Activated CD8-positive, alpha-beta memory T cell treated with anti-CD3 and anti-CD28 coated beads, Interleukin-2, amount 50 U/mL, for 24 hours (primary cell): ENCODE measurements around the gene ARFGAP2.

Experiments
- DNase-seq: peaks from one replicate; pipeline ENCODE4 v3.0.0-alpha.2; 2020; ENCODE audit errors: extremely low read depth

ARFGAP2 gene

DNA sequence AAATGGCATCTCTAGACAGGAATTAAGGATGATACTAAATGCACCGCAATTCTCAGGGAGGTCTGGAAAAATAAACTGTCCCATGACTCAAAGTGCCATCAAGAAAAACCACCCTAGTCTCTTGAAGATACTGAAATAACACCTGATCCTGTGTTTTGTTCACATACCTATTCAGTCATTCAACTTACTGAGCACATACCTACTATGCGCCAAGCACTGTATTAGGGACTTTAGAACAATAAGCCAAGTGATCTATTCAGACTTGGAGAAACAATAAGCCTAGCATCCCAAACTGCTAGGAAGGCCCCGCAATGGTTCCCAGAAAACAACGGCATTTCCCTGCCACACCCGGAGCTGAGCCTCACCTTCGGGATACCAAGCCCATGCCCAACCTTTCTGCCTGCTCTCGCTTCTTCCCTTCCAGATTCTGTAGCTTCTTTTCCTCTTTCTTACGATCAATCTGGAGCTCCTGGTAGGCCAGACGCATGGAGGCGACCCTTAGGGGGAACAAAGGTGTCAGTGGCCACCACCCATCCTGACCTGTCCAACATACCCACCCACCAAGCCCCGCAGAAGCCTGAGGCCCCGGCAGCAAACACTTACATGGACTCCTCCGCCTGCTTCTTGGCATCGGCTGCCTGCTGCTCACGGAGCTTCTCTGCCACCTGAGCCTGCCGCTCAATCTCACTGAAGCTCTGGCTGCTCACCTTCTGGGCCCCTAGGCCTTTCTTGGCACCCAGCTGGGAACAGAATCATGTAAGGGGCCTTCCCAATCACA lies 5.4 kb downstream of the ARFGAP2 start:
- DNase-seq: no peak

GRCh38 chr11:47166368-47166767 lies 10.3 kb downstream of the ARFGAP2 start:
- DNase-seq: no peak

- DNase-seq: no peak
These were observed 11.3 kb downstream of the ARFGAP2 start for GRCh38 chr11:47165253-47165840.

GRCh38 chr11:47164321-47164720 lies 12.4 kb downstream of the ARFGAP2 start:
- no peak for DNase-seq

DNA sequence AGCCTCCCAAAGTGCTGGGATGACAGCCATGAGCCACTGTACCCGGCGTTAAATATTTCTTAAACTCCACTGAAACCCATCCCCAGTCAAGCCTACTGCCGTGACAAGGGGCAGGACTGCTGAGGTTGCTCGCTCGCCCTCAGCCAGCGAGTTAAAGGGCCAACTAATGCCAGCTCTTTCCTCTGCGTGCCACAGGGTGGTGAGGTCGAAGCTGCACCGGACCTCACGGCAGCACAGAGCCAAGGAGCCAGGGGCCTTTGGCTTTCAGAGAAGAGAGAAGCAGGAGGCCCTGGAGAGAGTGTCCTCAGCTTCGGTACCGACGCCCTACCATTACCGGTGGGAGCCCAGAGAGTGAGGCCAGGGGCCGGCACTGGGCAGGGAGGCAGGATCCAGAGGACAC lies 12.8 kb downstream of the ARFGAP2 start:
- DNase-seq: no peak

DNA sequence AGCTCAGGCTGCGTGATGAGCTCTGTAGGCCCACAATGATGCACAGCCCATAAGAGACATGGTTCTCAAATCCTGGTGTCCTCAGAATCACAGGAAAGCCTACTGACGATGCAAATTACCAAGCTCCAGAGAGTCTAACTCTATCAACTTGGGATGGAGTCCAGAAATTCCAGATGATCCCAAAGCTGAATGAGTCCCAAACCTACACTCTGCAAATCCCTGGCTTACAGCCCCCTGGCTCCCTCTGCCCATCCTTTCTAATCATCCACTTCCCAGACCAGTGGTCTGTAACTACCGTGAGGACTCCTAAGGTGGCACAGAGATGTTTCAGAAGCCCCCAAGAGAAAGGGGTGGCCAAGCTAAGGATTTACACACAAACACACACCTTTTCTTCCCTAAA lies 13.5 kb downstream of the ARFGAP2 start:
- DNase-seq: no peak

DNA sequence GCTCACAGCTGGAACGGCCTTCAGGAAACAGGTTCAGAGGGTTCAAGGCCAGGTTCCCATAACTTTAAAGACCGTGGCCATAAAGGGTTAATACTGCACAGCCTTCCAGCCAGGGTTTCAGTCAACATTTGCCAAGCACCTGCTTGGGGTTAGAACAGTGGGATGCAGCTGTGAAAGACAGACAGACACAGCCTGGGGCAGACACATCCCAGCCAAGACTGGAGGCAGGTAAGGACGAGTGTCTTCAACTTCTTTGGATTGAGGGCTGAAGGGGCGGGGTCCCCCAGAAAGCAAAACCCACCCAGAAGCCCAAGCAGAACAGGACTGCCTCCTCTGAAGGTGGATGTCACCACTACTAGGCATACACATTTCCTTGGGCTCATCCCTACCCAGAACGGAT lies 14.3 kb downstream of the ARFGAP2 start:
- no peak for DNase-seq

GRCh38 chr11:47161890-47162289 lies 14.8 kb downstream of the ARFGAP2 start:
- no peak for DNase-seq

GRCh38 chr11:47161134-47161854 lies 15.4 kb downstream of the ARFGAP2 start:
- DNase-seq: no peak

DNA sequence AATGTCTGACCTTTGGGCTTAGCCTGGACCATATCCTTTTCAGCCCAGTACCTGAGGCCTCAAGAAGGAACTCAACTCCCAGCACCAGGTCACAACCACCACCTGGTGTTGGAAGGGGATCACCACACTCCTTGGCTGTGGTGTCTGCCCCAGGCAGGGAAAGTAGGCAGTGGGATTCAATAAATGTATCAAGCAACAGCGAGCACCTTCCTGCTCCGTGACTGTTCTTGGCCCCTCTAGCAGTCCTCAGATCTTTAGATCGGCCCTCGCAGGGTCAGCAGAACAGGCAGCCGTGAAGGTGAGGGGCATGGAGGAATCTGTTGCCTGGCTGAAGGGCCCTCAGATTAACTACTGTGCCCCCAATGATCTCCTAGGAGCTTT lies 15.9 kb downstream of the ARFGAP2 start:
- no peak for DNase-seq

GRCh38 chr11:47158242-47158641 lies 18.4 kb downstream of the ARFGAP2 start:
- no peak for DNase-seq

- no peak for DNase-seq
These were observed 18.9 kb downstream of the ARFGAP2 start for GRCh38 chr11:47157805-47158204.

- no peak for DNase-seq
These were observed 19.7 kb downstream of the ARFGAP2 start for GRCh38 chr11:47156951-47157350.

GRCh38 chr11:47156333-47156732 lies 20.3 kb downstream of the ARFGAP2 start:
- DNase-seq: no peak

GRCh38 chr11:47155879-47156278 lies 20.8 kb downstream of the ARFGAP2 start:
- DNase-seq: no peak

- no peak for DNase-seq
These were observed 21.8 kb downstream of the ARFGAP2 start for GRCh38 chr11:47154616-47155570.

GRCh38 chr11:47152953-47153950 lies 23.4 kb downstream of the ARFGAP2 start:
- no peak for DNase-seq

DNA sequence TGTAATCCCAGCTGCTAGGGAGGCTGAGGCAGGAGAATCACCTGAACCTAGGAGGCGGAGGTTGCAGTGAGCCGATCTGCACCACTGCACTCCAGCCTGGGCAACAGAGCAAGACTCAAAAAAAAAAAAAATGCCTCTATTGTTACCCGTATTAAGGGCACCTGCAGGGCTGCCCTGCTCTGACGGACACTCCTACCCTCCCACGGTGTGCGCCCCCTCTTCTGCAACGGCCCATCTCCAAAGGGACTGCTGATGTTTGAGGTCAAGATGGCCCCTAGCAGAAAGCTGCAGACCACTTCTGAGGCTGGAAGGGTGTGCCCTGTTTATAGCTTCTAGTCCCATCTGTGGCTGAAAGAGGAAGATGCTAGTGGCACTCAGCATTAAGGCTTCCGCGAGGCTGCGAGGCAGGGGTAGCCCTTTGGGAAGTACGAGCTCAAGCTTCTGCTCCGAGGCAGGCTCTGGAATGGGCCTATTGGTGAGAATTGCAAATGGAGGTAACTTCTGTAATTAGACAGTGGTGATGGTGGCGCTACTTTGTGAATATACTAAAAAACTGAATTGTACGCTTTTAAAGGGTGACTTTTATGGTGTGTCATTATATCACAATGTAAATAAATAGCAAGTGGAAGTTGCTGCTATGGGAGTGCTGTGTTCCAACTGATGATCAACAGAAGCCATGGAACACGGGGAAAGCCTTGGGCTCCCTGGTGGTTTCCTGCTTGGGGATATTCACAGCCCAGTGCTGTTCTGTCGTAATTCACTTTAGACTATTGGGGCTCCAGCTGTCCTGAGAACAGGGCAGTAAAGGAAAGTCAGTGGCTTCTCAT lies 24.3 kb downstream of the ARFGAP2 start:
- no peak for DNase-seq

DNA sequence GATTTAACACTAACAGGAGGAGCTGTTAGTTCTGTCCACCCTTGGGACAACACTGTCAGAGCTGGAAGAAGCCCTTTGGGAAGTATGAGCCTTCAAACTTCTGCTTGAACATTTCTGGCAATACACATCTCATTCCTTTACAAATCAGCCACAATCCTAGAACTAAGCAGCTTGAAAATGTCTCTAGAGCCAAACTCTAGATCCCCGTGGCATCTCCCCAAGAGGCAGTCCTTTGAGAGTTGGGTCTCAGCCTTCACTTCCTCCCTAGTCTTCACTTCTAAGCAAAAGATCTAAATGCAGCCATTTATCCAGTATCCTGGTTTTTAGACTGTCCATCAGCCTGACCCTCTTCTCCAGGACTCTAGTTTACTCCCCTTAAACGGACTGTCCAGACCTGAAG lies 26.9 kb downstream of the ARFGAP2 start:
- DNase-seq: no peak
